SK-N-SH (cell line): ENCODE measurements around the gene ARID3A. TPM values are rescaled to one million over a fixed set of nuclear protein-coding genes. Genes with fewer than 3 reads are reported as not detected.

Source experiments
- CTCF ChIA-PET: fragments of 300-600, 350-600 bp; formaldehyde crosslinking; extraction: SDS; loops from one replicate; lab custom pipeline; 2021; lab: Yijun Ruan, JAX
- POLR2A ChIA-PET: fragments of 350-600 bp; sonication (Branson Sonifier 250); formaldehyde crosslinking; extraction: SDS; loops from one replicate; lab custom pipeline; 2020; ENCODE audit warnings: antibody characterized with exemption, inconsistent platforms; lab: Yijun Ruan, JAX
- DNase-seq: peaks from one replicate; pipeline ENCODE4 v3.0.0; 2012
- H2AFZ ChIP-seq: fragments of 200-600 bp; sonication (generic); 2 replicates; pipeline ENCODE4 v1.8.1; 2016; ENCODE audit warnings: antibody characterized with exemption, mild to moderate bottlenecking, low read depth
- H3F3A ChIP-seq: fragments of 200-600 bp; sonication (generic); replicated peaks from 2 replicates; pipeline ENCODE3; 2016; ENCODE audit warnings: antibody characterized with exemption, mild to moderate bottlenecking; ENCODE audit not compliant: insufficient read depth
- H3K27ac ChIP-seq, 2 experiments: fragments of 200-500 bp in 1 of 2; fragments of 200-600 bp in 1 of 2; sonication (Bioruptor generic) in 1 of 2; sonication (generic), shearing (Covaris generic) in 1 of 2; 2 replicates each; pipeline versions ENCODE4 v1.5.1 to v1.6.1; 2014 to 2016; ENCODE audit warnings: low read depth in 2 of 2, inconsistent platforms in 1 of 2, low read length in 1 of 2, mild to moderate bottlenecking in 1 of 2, mixed read lengths in 1 of 2
- H3K27me3 ChIP-seq: fragments of 200-600 bp; sonication (generic), shearing (Covaris generic); 2 replicates; pipeline ENCODE4 v1.6.1; 2016; ENCODE audit warnings: mixed run types; ENCODE audit not compliant: insufficient read depth
- H3K36me3 ChIP-seq, 2 experiments: fragments of 200-500 bp in 1 of 2; fragments of 200-600 bp in 1 of 2; sonication (Bioruptor generic) in 1 of 2; sonication (generic) in 1 of 2; replicated peaks in 1 of 2; 2 replicates each; pipeline versions ENCODE3 to v1.5.1; 2014 to 2016; ENCODE audit warnings: low read length in 1 of 2, mild to moderate bottlenecking in 1 of 2; ENCODE audit not compliant: insufficient read depth in 2 of 2, control insufficient read depth in 1 of 2
- H3K4me1 ChIP-seq, 2 experiments: fragments of 200-500 bp in 1 of 2; fragments of 200-600 bp in 1 of 2; sonication (Bioruptor generic) in 1 of 2; sonication (generic), shearing (Covaris generic) in 1 of 2; 2 replicates each; pipeline versions ENCODE4 v1.5.1 to v1.6.1; 2014 to 2016; ENCODE audit warnings: low read depth in 1 of 2, low read length in 1 of 2, mixed run types in 1 of 2; ENCODE audit not compliant: insufficient read depth in 2 of 2, control insufficient read depth in 1 of 2
- H3K4me2 ChIP-seq: fragments of 200-600 bp; sonication (generic), shearing (Covaris generic); 2 replicates; pipeline ENCODE4 v1.6.1; 2017; ENCODE audit warnings: mixed run types
- H3K4me3 ChIP-seq, 2 experiments: fragments of 200-500 bp in 1 of 2; fragments of 200-600 bp in 1 of 2; sonication (Bioruptor generic) in 1 of 2; sonication (generic), shearing (Covaris generic) in 1 of 2; 2 replicates each; pipeline versions ENCODE4 v1.5.1 to v1.8.1; 2014 to 2016; ENCODE audit warnings: low read depth in 2 of 2, inconsistent platforms in 1 of 2, low read length in 1 of 2, mild to moderate bottlenecking in 1 of 2, mixed read lengths in 1 of 2, moderate library complexity in 1 of 2
- H3K79me2 ChIP-seq: fragments of 200-600 bp; sonication (generic); 2 replicates; pipeline ENCODE4 v1.8.1; 2017; ENCODE audit warnings: mild to moderate bottlenecking; ENCODE audit not compliant: insufficient read depth
- H3K9ac ChIP-seq: fragments of 200-600 bp; sonication (generic); 2 replicates; pipeline ENCODE4 v1.6.1; 2017; ENCODE audit warnings: mixed run types
- H3K9me2 ChIP-seq: fragments of 200-600 bp; sonication (generic); 2 replicates; pipeline ENCODE4 v1.6.1; 2017; ENCODE audit warnings: mixed run types
- H3K9me3 ChIP-seq: fragments of 200-600 bp; sonication (generic); 2 replicates; pipeline ENCODE4 v1.6.1; 2017; ENCODE audit warnings: mixed run types, mild to moderate bottlenecking, moderate library complexity
- H4K20me1 ChIP-seq: fragments of 200-600 bp; sonication (generic); 2 replicates; pipeline ENCODE4 v1.6.1; 2017; ENCODE audit warnings: mild to moderate bottlenecking, mixed run types; ENCODE audit not compliant: insufficient read depth
- CHD2 ChIP-seq: fragments of 150-350 bp; IDR thresholded peaks from 2 replicates; pipeline ENCODE4 v1.6.1; 2018; ENCODE audit warnings: low read length; ENCODE audit not compliant: partially characterized antibody
- CTCF ChIP-seq: fragments of 200-600 bp; sonication (generic); IDR thresholded peaks from 2 replicates; pipeline ENCODE4 v1.6.1; 2017; ENCODE audit warnings: antibody characterized with exemption, mild to moderate bottlenecking, moderate library complexity
- EP300 ChIP-seq, 2 experiments: IDR thresholded peaks; 2 replicates each; pipeline versions ENCODE4 v1.4.0 to v1.6.1; 2012; ENCODE audit warnings: borderline replicate concordance in 1 of 2, low read depth in 1 of 2, low read length in 1 of 2
- FOXM1 ChIP-seq: IDR thresholded peaks from 2 replicates; pipeline ENCODE4 v1.4.0; 2012; ENCODE audit warnings: low read depth, mild to moderate bottlenecking
- GABPA ChIP-seq: IDR thresholded peaks from 2 replicates; pipeline ENCODE4 v1.4.0; 2012; ENCODE audit warnings: low read depth, mild to moderate bottlenecking
- MAX ChIP-seq: IDR thresholded peaks from 2 replicates; pipeline ENCODE4 v1.4.0; 2012; ENCODE audit warnings: low read depth
- NFIC ChIP-seq: IDR thresholded peaks from 2 replicates; pipeline ENCODE4 v1.4.0; 2012; ENCODE audit warnings: borderline replicate concordance
- RCOR1 ChIP-seq: fragments of 150-350 bp; IDR thresholded peaks from 2 replicates; pipeline ENCODE4 v1.6.1; 2017; ENCODE audit warnings: antibody characterized with exemption, low read length
- SIN3A ChIP-seq: IDR thresholded peaks from 2 replicates; pipeline ENCODE4 v1.6.1; 2012; ENCODE audit warnings: low read depth, mild to moderate bottlenecking, low read length, moderate library complexity, borderline replicate concordance
- SMC3 ChIP-seq: IDR thresholded peaks from 2 replicates; pipeline ENCODE4 v1.6.1; 2012; ENCODE audit warnings: low read depth, low read length, improper control_type of control experiment
- TCF12 ChIP-seq: IDR thresholded peaks from 2 replicates; pipeline ENCODE4 v1.4.0; 2012
- TEAD4 ChIP-seq: IDR thresholded peaks from 2 replicates; pipeline ENCODE4 v1.4.0; 2012; ENCODE audit warnings: mild to moderate bottlenecking, borderline replicate concordance; ENCODE audit not compliant: insufficient read depth
- WGBS: methylation state at CpG from one replicate; pipeline ENCODE4 v1.1.6; 2017; ENCODE audit warnings: low lambda C conversion rate; 5-methylcytosine and 5-hydroxymethylcytosine counted together
- polyA plus RNA-seq, 3 experiments: library from polyadenylated mRNA; depleted of rRNA; stranded (reverse); fragments of >200 nt; gene quantifications; 2 replicates each; pipeline ENCODE4 v1.2.3, GENCODE V29; 2012
- TF ChIP-seq, protein P1 (sequence below): fragments of 150-350 bp; IDR thresholded peaks from 2 replicates; pipeline ENCODE4 v1.6.1; 2017; ENCODE audit warnings: antibody characterized with exemption, low read length, low read depth, borderline replicate concordance

ARID3A gene
- polyA plus RNA-seq, 1 of the 3 experiments (the other 2 are of a cell fraction) = 8.6 TPM

DNA sequence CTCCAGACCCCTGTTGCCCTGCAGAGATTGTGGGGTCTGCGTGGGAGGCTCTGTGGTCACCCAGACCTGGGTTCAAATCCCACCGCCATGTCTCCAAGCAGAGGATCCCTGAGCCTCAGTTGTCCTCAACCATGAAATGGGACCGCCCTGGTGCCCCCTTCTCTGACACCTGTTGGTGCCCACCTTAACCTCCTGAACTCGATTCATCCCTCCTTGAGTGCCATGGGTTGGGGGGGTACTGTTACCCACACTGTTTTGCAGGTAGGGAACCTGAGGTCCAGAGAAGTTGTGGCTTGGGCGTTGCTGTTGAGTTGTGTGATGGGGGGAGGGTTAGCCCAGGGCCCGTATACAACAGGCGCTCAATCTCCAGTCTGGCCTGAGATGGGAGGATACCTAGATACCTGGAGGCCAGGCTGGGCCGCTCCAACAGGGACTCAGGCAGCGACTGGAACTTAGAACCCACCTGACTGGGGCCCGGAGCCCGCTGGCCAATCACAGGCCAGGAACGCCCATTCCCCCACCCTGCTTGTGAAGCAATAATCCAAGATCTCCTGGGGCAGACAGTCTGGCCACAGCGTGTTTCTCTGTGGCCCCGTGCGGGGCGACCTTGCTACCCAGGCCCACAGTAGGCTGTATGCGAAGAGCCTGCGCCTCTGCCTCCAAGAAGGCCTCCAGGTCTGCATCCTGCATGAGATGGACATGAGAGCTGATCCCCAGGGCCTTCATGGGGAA, 2.8 kb downstream of the ARID3A start:
- CTCF ChIA-PET = interaction anchor here (0.8 to 2.1 kb wide), 3 partner anchors 9 to 63 kb away, joined by 3 to 8 read pairs (median 5); partner anchors contain the start of gene WDR18
- POLR2A ChIA-PET = no interaction called here
- peaks cover 6% of the 10 kb centered on the region for H3F3A ChIP-seq
- H3K9ac ChIP-seq = no peak overlapping the region
- no peak for TF ChIP-seq MAX
- no peak for TF ChIP-seq SMC3
- TF ChIP-seq RCOR1 = no peak
- TF ChIP-seq SIN3A = no peak
- TF ChIP-seq, protein P1, sequence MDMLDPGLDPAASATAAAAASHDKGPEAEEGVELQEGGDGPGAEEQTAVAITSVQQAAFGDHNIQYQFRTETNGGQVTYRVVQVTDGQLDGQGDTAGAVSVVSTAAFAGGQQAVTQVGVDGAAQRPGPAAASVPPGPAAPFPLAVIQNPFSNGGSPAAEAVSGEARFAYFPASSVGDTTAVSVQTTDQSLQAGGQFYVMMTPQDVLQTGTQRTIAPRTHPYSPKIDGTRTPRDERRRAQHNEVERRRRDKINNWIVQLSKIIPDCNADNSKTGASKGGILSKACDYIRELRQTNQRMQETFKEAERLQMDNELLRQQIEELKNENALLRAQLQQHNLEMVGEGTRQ = no peak
- TF ChIP-seq CTCF = no peak
- TF ChIP-seq FOXM1 = no peak
- no peak for TF ChIP-seq NFIC
- TF ChIP-seq TEAD4 = no peak
- TF ChIP-seq CHD2 = no peak
- TF ChIP-seq GABPA = no peak
- no peak for TF ChIP-seq TCF12
- TF ChIP-seq EP300 (IDR thresholded peaks at IDR 0.05; ENCODE audit: borderline replicate concordance in 1 of 2, low read depth in 1 of 2, low read length in 1 of 2) = no peak
- no peak overlapping the region for H3K4me3 ChIP-seq
- peaks cover 19 to 30% of the 10 kb centered on the region in 2 experiments; a peak in 2 of 4 replicates for H3K4me1 ChIP-seq
- no peaks in the 10 kb centered on the region for H3K27me3 ChIP-seq
- no peak for DNase-seq
- H4K20me1 ChIP-seq = no peaks in the 10 kb centered on the region
- peak overlapping the region in 1 of 2 experiments; percentile 28; a peak in 1 of 4 replicates for H3K27ac ChIP-seq
- H2AFZ ChIP-seq = no peak overlapping the region
- peaks cover 35% of the 10 kb centered on the region for H3K79me2 ChIP-seq
- H3K4me2 ChIP-seq = no peak overlapping the region
- 93% methylated on average over 10 of the region's 18 CpGs for WGBS
- peaks cover 0 to 9% of the 10 kb centered on the region in 2 experiments for H3K36me3 ChIP-seq
- H3K9me3 ChIP-seq = no peaks in the 10 kb centered on the region
- H3K9me2 ChIP-seq = no peaks in the 10 kb centered on the region
